ENCODE data around the gene TMEM139. TPM values are rescaled to one million over a fixed set of nuclear protein-coding genes. Genes with fewer than 3 reads are reported as not detected.

TMEM139 gene
- total RNA-seq: 0.61 and 0.91 TPM in 2 replicates
- long read RNA-seq, partial matches to known transcripts: 0 of 1 reads
- long read RNA-seq, other reads (novel, unspliced or antisense): 0 of 1 reads

- peaks cover 72% of the 10 kb centered on the region for H3K4me1 Mint-ChIP-seq
- peaks cover 8% of the 10 kb centered on the region for H3K36me3 Mint-ChIP-seq (ENCODE audit: low read depth)
- peak within 1 kb of the TSS; percentile 46 for H3K27ac Mint-ChIP-seq (ENCODE audit: unreplicated experiment)
- peaks cover 10% of the 10 kb centered on the region for H3K9me3 Mint-ChIP-seq
- no peak for TF ChIP-seq CTCF (conservative IDR thresholded peaks at IDR 0.05)
- peak within 1 kb of the TSS; percentile 93 for H3K4me3 Mint-ChIP-seq
- DNase-seq (ENCODE audit: low read depth, low spot score): no peak
- H3K27me3 Mint-ChIP-seq (ENCODE audit: low read depth): no peaks in the 10 kb centered on the region
These were observed at the start of gene TMEM139 for GRCh38 chr7:143284591-143285469. TSS of gene TMEM139 (plus strand) at chr7:143284958. CDS start at chr7:143285958, 1,000 bp downstream.

- Mint-ChIP-seq H3K27ac (ENCODE audit: unreplicated experiment) (no peak overlapping the region), H3K4me1 (peaks cover under 1% of the 10 kb centered on the region), H3K4me3 (no peak overlapping the region), H3K9me3 (peaks cover 16% of the 10 kb centered on the region), H3K36me3 (ENCODE audit: low read depth) (peaks cover 8% of the 10 kb centered on the region), H3K27me3 (ENCODE audit: low read depth) (peaks cover 18% of the 10 kb centered on the region)
- DNase-seq (ENCODE audit: low read depth, low spot score): no peak
- no peak for TF ChIP-seq CTCF (conservative IDR thresholded peaks at IDR 0.05)
These were observed 49.2 kb upstream of the TMEM139 start for GRCh38 chr7:143235561-143235960.

- H3K9me3 Mint-ChIP-seq: peaks cover 16% of the 10 kb centered on the region
These were observed 48.3 kb upstream of the TMEM139 start for GRCh38 chr7:143236408-143236990.

GRCh38 chr7:143237366-143237765 lies 47.4 kb upstream of the TMEM139 start:
- Mint-ChIP-seq H3K27ac (ENCODE audit: unreplicated experiment) (no peak overlapping the region), H3K9me3 (peaks cover 16% of the 10 kb centered on the region), H3K36me3 (ENCODE audit: low read depth) (peaks cover 8% of the 10 kb centered on the region)

More at GRCh38 chr7:143236408-143236990, 48.3 kb upstream of the TMEM139 start:
- peaks cover 5% of the 10 kb centered on the region for H3K4me1 Mint-ChIP-seq
- peaks cover 8% of the 10 kb centered on the region for H3K36me3 Mint-ChIP-seq (ENCODE audit: low read depth)
- DNase-seq (ENCODE audit: low read depth, low spot score): no peak
- no peak overlapping the region for H3K4me3 Mint-ChIP-seq
- TF ChIP-seq CTCF (conservative IDR thresholded peaks at IDR 0.05): no peak
- H3K27me3 Mint-ChIP-seq (ENCODE audit: low read depth): peaks cover 18% of the 10 kb centered on the region
- H3K27ac Mint-ChIP-seq (ENCODE audit: unreplicated experiment): no peak overlapping the region

More at GRCh38 chr7:143237366-143237765, 47.4 kb upstream of the TMEM139 start:
- Mint-ChIP-seq H3K4me1 (peaks cover 5% of the 10 kb centered on the region), H3K4me3 (no peak overlapping the region), H3K27me3 (ENCODE audit: low read depth) (peaks cover 18% of the 10 kb centered on the region)
- no peak for TF ChIP-seq CTCF (conservative IDR thresholded peaks at IDR 0.05)
- no peak for DNase-seq (ENCODE audit: low read depth, low spot score)
